SJCRH30 (cell line): ENCODE results near the gene RNASE3. TPM values are rescaled to one million over a fixed set of nuclear protein-coding genes. Genes with fewer than 3 reads are reported as not detected.
"Not testable (repeated sequence)": the region's sequence is repeated elsewhere in the genome, so short reads cannot be mapped to it uniquely, and the experiment has no call there.

Experiments
- DNase-seq, 2 experiments: peaks; one replicate each; pipeline ENCODE4 v3.0.0-alpha.2; 2015 to 2020
- H3K27ac ChIP-seq: fragments of 250-450 bp; sonication (Bioruptor Pico); 2 replicates; pipeline ENCODE4 v1.5.1; 2020; ENCODE audit warnings: mild to moderate bottlenecking, moderate library complexity
- H3K27me3 ChIP-seq: fragments of 250-450 bp; sonication (Bioruptor Pico); 2 replicates; pipeline ENCODE4 v1.5.1; 2020; ENCODE audit warnings: mild to moderate bottlenecking, moderate library complexity
- H3K36me3 ChIP-seq: fragments of 250-450 bp; sonication (Bioruptor Pico); 2 replicates; pipeline ENCODE4 v1.5.1; 2020; ENCODE audit warnings: mild to moderate bottlenecking, moderate library complexity
- H3K4me1 ChIP-seq: fragments of 250-450 bp; sonication (Bioruptor Pico); 2 replicates; pipeline ENCODE4 v1.5.1; 2020; ENCODE audit warnings: mild to moderate bottlenecking, moderate library complexity
- H3K4me3 ChIP-seq: fragments of 250-450 bp; sonication (Bioruptor Pico); 2 replicates; pipeline ENCODE4 v1.5.1; 2020; ENCODE audit warnings: mild to moderate bottlenecking, moderate library complexity
- H3K9me3 ChIP-seq: fragments of 250-450 bp; sonication (Bioruptor Pico); replicated peaks from 2 replicates; pipeline ENCODE4 v1.5.1; 2020; ENCODE audit warnings: mild to moderate bottlenecking, moderate library complexity
- total RNA-seq: library from RNA; depleted of rRNA; stranded (reverse); fragments of >200 nt; shearing (Covaris generic); gene quantifications from 2 replicates; pipeline ENCODE4 v1.2.3, GENCODE V29; 2014; rRNA removed

Gene RNASE3
- total RNA-seq, 1 experiment from 2014 or later = not detected

GRCh38 chr14:20882787-20883186 lies 8.4 kb upstream of the RNASE3 start:
- not testable (repeated sequence) for H3K9me3 ChIP-seq, H3K4me1 ChIP-seq, H3K27me3 ChIP-seq, DNase-seq, H3K36me3 ChIP-seq, H3K27ac ChIP-seq, H3K4me3 ChIP-seq

GRCh38 chr14:20888411-20888810 lies 2.8 kb upstream of the RNASE3 start:
- H3K4me3 ChIP-seq, DNase-seq, H3K36me3 ChIP-seq, H3K27me3 ChIP-seq, H3K9me3 ChIP-seq, H3K4me1 ChIP-seq, H3K27ac ChIP-seq: not testable (repeated sequence)

DNA sequence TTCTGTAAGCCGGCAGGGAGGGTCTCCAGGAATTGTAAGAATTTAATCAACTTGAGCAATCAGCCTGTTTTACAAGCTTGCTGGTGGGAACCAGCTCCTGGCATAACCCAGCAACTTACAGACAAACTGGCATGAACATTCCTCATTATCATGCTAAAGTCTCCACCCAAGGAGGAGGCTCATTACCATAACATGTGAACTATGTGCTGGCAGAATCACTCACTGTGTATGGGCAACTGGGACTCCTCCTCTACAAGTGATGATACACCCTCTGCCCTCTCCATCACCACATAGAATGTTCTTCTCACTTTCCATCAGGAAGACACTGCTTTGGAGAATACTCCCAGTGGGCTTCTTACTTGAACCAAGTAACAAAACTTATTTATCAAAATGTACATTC lies 4.1 kb downstream of the RNASE3 start:
- not testable (repeated sequence) for H3K27ac ChIP-seq, H3K4me3 ChIP-seq, H3K27me3 ChIP-seq, H3K36me3 ChIP-seq, DNase-seq, H3K4me1 ChIP-seq, H3K9me3 ChIP-seq

- Histone ChIP-seq H3K4me3 (no peak overlapping the region), H3K27ac (no peak overlapping the region), H3K4me1 (no peaks in the 10 kb centered on the region), H3K27me3 (no peaks in the 10 kb centered on the region), H3K36me3 (no peaks in the 10 kb centered on the region), H3K9me3 (no peaks in the 10 kb centered on the region)
- no peak for DNase-seq
Observed at GRCh38 chr14:20904393-20905029, 13.3 kb downstream of the RNASE3 start.

DNA sequence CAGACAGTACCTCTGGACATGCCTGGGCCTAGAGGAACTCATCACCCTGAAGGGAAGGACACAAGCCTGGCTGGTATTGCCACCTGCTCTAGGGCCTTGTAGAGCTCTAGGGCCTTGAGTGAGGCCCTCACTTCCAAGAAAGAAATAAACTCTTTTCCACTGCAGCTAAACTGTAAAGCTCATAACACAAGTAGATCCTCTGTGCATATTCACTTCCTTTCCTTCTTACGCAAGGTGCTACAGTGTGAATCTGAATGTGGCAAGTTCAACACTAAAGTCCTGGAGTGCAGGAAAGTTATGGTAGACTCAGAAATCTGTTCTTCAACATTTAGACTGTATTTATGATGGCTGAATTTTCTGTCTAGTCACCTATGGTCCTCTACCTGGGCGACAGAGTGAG lies 14.5 kb downstream of the RNASE3 start:
- H3K36me3 ChIP-seq = no peaks in the 10 kb centered on the region
- no peaks in the 10 kb centered on the region for H3K4me1 ChIP-seq
- no peak overlapping the region for H3K4me3 ChIP-seq
- DNase-seq = no peak
- H3K9me3 ChIP-seq = no peaks in the 10 kb centered on the region
- no peaks in the 10 kb centered on the region for H3K27me3 ChIP-seq
- no peak overlapping the region for H3K27ac ChIP-seq

DNA sequence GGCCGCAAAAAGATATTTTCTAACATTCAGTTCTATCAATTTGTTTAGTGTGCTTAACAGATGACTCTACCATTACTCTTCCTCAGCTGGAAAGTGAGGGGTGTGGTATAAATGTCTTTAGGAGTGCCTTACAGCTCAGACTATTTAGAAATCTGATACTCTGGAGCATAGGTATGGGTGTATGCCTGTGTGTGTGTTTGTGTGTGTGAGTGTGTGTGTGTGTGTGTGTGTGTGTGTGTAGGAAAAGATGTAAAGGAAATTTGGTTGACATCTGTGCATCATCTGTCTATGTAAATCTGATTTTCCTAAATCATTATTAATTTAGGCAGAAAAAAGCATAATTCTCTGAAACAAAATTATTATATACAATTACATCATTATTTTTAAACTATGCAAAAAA lies 16.0 kb downstream of the RNASE3 start:
- Histone ChIP-seq H3K4me1 (no peaks in the 10 kb centered on the region), H3K9me3 (no peaks in the 10 kb centered on the region), H3K4me3 (no peak overlapping the region), H3K27ac (no peak overlapping the region), H3K27me3 (no peaks in the 10 kb centered on the region), H3K36me3 (no peaks in the 10 kb centered on the region)
- no peak for DNase-seq

- H3K4me1 ChIP-seq, H3K27me3 ChIP-seq, H3K36me3 ChIP-seq, H3K4me3 ChIP-seq, DNase-seq, H3K27ac ChIP-seq, H3K9me3 ChIP-seq: not testable (repeated sequence)
Observed at GRCh38 chr14:20910822-20911221, 19.6 kb downstream of the RNASE3 start.

GRCh38 chr14:20919038-20919756 lies 28.0 kb downstream of the RNASE3 start:
- not testable (repeated sequence) for H3K9me3 ChIP-seq, H3K27me3 ChIP-seq, H3K4me1 ChIP-seq, DNase-seq, H3K4me3 ChIP-seq, H3K27ac ChIP-seq, H3K36me3 ChIP-seq

DNA sequence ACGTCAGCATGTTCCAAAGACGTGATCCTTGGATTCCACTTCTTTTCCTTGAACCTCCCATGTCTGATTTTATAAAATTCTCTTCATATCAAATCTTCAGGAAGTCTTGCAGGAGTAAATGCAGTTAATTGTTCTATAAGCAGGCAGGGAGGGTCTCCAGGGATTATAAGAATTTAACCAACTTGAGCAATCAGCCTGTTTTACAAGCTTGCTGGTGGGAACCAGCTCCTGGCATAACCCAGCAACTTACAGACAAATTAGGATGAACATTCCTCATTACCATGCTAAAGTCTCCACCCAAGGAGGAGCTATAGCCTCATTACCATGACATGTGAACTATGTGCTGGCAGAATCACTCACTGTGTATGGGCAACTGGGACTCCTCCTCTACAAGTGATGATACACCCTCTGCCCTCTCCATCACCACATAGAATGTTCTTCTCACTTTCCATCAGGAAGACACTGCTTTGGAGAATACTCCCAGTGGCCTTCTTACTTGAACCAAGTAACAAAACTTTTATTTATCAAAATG lies 32.6 kb downstream of the RNASE3 start:
- H3K27me3 ChIP-seq, H3K27ac ChIP-seq, DNase-seq, H3K9me3 ChIP-seq, H3K4me1 ChIP-seq, H3K36me3 ChIP-seq, H3K4me3 ChIP-seq: not testable (repeated sequence)

GRCh38 chr14:20934148-20934762 lies 43.1 kb downstream of the RNASE3 start:
- peak; percentile 17 to 34 for DNase-seq
- no peaks in the 10 kb centered on the region for H3K36me3 ChIP-seq
- 0 out of 2 replicates have a peak, but pooled peaks cover 1% of the 10 kb centered on the region for H3K27me3 ChIP-seq
- no peaks in the 10 kb centered on the region for H3K4me1 ChIP-seq
- no peaks in the 10 kb centered on the region for H3K9me3 ChIP-seq
- no peak overlapping the region for H3K4me3 ChIP-seq
- no peak overlapping the region for H3K27ac ChIP-seq

- H3K4me1 ChIP-seq = no peaks in the 10 kb centered on the region
- no peak overlapping the region for H3K4me3 ChIP-seq
- DNase-seq = no peak
- H3K27ac ChIP-seq = no peak overlapping the region
- H3K9me3 ChIP-seq = no peaks in the 10 kb centered on the region
- no peaks in the 10 kb centered on the region for H3K36me3 ChIP-seq
- peaks cover 8% of the 10 kb centered on the region; the same call in 1 of the 2 replicates for H3K27me3 ChIP-seq
Observed at GRCh38 chr14:20935303-20935984, 44.3 kb downstream of the RNASE3 start.

Other genes with a start within 250 kb of the RNASE3 start
- not detected in 2 replicates for gene OR6S1, start 249.7 kb upstream of the RNASE3 start, total RNA-seq
- 0.69 and 0.71 TPM in 2 replicates for gene RNASE4, start 206.8 kb upstream of the RNASE3 start, total RNA-seq
- 0.49 and 0.79 TPM in 2 replicates for gene ANG, start 202.6 kb upstream of the RNASE3 start, total RNA-seq
- not detected in 2 replicates for gene EDDM3A, start 145.5 kb upstream of the RNASE3 start, total RNA-seq
- gene EDDM3B, start 123.0 kb upstream of the RNASE3 start, total RNA-seq = not detected in 2 replicates
- gene RNASE6, start 110.1 kb upstream of the RNASE3 start, total RNA-seq = not detected in 2 replicates
- gene RNASE1, start 88.5 kb upstream of the RNASE3 start, total RNA-seq = not detected in 2 replicates
- not detected in 2 replicates for gene RNASE2, start 64.1 kb downstream of the RNASE3 start, total RNA-seq
- gene METTL17, start 98.6 kb downstream of the RNASE3 start, total RNA-seq = 49.6 and 70.4 TPM in 2 replicates
- 0.06 TPM in 1 of 2 replicates, not detected in the other for gene SLC39A2, start 107.9 kb downstream of the RNASE3 start, total RNA-seq
- 4.9 and 5.8 TPM in 2 replicates for gene NDRG2, start 133.7 kb downstream of the RNASE3 start, total RNA-seq
- gene TPPP2, start 138.8 kb downstream of the RNASE3 start, total RNA-seq = not detected in 2 replicates
- not detected in 2 replicates for gene RNASE13, start 143.4 kb downstream of the RNASE3 start, total RNA-seq
- gene RNASE7, start 151.0 kb downstream of the RNASE3 start, total RNA-seq = not detected in 2 replicates
- gene RNASE8, start 166.4 kb downstream of the RNASE3 start, total RNA-seq = not detected in 2 replicates
- gene ARHGEF40, start 178.9 kb downstream of the RNASE3 start, total RNA-seq = 28.3 and 29.3 TPM in 2 replicates
- gene ZNF219, start 207.3 kb downstream of the RNASE3 start, total RNA-seq = 2.6 and 5.9 TPM in 2 replicates
- gene TMEM253, start 209.7 kb downstream of the RNASE3 start, total RNA-seq = not detected in 2 replicates